Neural cell (in vitro differentiated cells): Measurements from ENCODE around the gene JRKL. TPM values are rescaled to one million over a fixed set of nuclear protein-coding genes. Genes with fewer than 3 reads are reported as not detected.

Experiments used
- polyA plus RNA-seq: library from polyadenylated mRNA; depleted of rRNA; stranded (reverse); fragments of >200 nt; gene quantifications from 2 replicates; pipeline ENCODE4 v1.2.3, GENCODE V29; 2014
- small RNA-seq, 3 experiments: library from RNA; depleted of rRNA; stranded (forward); fragments of <200 nt; gene quantifications; one replicate each; pipeline ENCODE3, GENCODE V24; 2012

Gene JRKL
- polyA plus RNA-seq, 1 donor from 2014 or later, result 3.1 TPM

Small RNA genes lying within 50 kb of the gene (small RNA-seq; reads per million reads assigned to genes)
- 0 reads per million in 3 experiments for gene MIR1260B

Other genes starting within 250 kb of the JRKL start
- gene MAML2, start 46.8 kb upstream of the JRKL start, polyA plus RNA-seq, result 3.1 and 3.6 TPM in 2 replicates
- gene CCDC82, start 101 bp upstream of the JRKL start, polyA plus RNA-seq, result 206 and 238 TPM in 2 replicates